Mesodermal cell (in vitro differentiated cells): ENCODE measurements around the gene RAB7B.

Experiments
- H3K27ac ChIP-seq: 2 replicates; pipeline ENCODE4 v1.7.0; 2013; ENCODE audit warnings: mild to moderate bottlenecking, low read depth, low read length, moderate library complexity; ENCODE audit not compliant: severe bottlenecking
- H3K36me3 ChIP-seq: 2 replicates; pipeline ENCODE4 v1.7.1; 2013; ENCODE audit warnings: mild to moderate bottlenecking, low read length, moderate library complexity; ENCODE audit not compliant: control insufficient read depth, insufficient read depth
- H3K4me1 ChIP-seq: one replicate; pipeline ENCODE4 v1.7.1; 2013; ENCODE audit warnings: mild to moderate bottlenecking, low read length; ENCODE audit not compliant: insufficient read depth, control insufficient read depth, poor library complexity, severe bottlenecking
- H3K4me3 ChIP-seq: 2 replicates; pipeline ENCODE4 v1.7.0; 2013; ENCODE audit warnings: low read length, control low read depth, mild to moderate bottlenecking; ENCODE audit not compliant: insufficient read depth, poor library complexity, severe bottlenecking; ENCODE audit errors: extremely low read depth
- H3K9me3 ChIP-seq: 2 replicates; pipeline ENCODE4 v1.7.1; 2013; ENCODE audit warnings: mild to moderate bottlenecking, low read length, moderate library complexity; ENCODE audit not compliant: control insufficient read depth
- WGBS, 2 experiments: methylation state at CpG; one replicate each; pipeline ENCODE4 v1.1.5; 2013; ENCODE audit warnings: missing lambda C conversion rate in 2 of 2; ENCODE audit not compliant: insufficient coverage in 2 of 2; 5-methylcytosine and 5-hydroxymethylcytosine counted together

RAB7B gene

GRCh38 chr1:205961991-205962820, 41.0 kb downstream of the RAB7B start:
- H3K36me3 ChIP-seq = no peaks in the 10 kb centered on the region

GRCh38 chr1:205961405-205961804, 41.8 kb downstream of the RAB7B start:
- Histone ChIP-seq H3K27ac (no peak overlapping the region), H3K9me3 (no peaks in the 10 kb centered on the region), H3K36me3 (no peaks in the 10 kb centered on the region), H3K4me3 (no peak overlapping the region), H3K4me1 (no peaks in the 10 kb centered on the region)
- 22% methylated on average over 2 of the region's 2 CpGs; no CpG with 5 or more reads in 1 of the 2 experiments for WGBS, 2 experiments

More at GRCh38 chr1:205961991-205962820, 41.0 kb downstream of the RAB7B start:
- Histone ChIP-seq H3K4me1 (no peaks in the 10 kb centered on the region), H3K4me3 (no peak overlapping the region), H3K27ac (no peak overlapping the region), H3K9me3 (no peaks in the 10 kb centered on the region)
- WGBS, 2 experiments = 93% methylated on average over 3 of the region's 9 CpGs

- no peaks in the 10 kb centered on the region for H3K36me3 ChIP-seq
- no peak overlapping the region for H3K4me3 ChIP-seq
- no peaks in the 10 kb centered on the region for H3K4me1 ChIP-seq
- H3K9me3 ChIP-seq = no peaks in the 10 kb centered on the region
- no peak overlapping the region for H3K27ac ChIP-seq
- 80 to 100% methylated on average over 3 of the region's 4 CpGs for WGBS, 2 experiments
Observed at GRCh38 chr1:205959789-205960188, 43.4 kb downstream of the RAB7B start.

GRCh38 chr1:205955499-205955898, 47.7 kb downstream of the RAB7B start:
- no peaks in the 10 kb centered on the region for H3K9me3 ChIP-seq
- H3K4me3 ChIP-seq = no peak overlapping the region
- H3K27ac ChIP-seq = no peak overlapping the region
- WGBS, 2 experiments = 100% methylated on average over 1 of the region's 1 CpG; no CpG with 5 or more reads in 1 of the 2 experiments
- H3K4me1 ChIP-seq = peaks cover 3% of the 10 kb centered on the region
- H3K36me3 ChIP-seq = no peaks in the 10 kb centered on the region

GRCh38 chr1:205954819-205955404, 48.3 kb downstream of the RAB7B start:
- Histone ChIP-seq H3K9me3 (no peaks in the 10 kb centered on the region), H3K4me1 (peaks cover 3% of the 10 kb centered on the region), H3K27ac (no peak overlapping the region), H3K4me3 (no peak overlapping the region), H3K36me3 (no peaks in the 10 kb centered on the region)
- 80 to 97% methylated on average over 7 to 8 of the region's 11 CpGs for WGBS, 2 experiments

- Histone ChIP-seq H3K27ac (no peak overlapping the region), H3K4me3 (no peak overlapping the region), H3K36me3 (no peaks in the 10 kb centered on the region), H3K9me3 (no peaks in the 10 kb centered on the region), H3K4me1 (peaks cover 3% of the 10 kb centered on the region)
- WGBS, 2 experiments = 88% methylated on average over 1 of the region's 1 CpG; no CpG with 5 or more reads in 1 of the 2 experiments
Observed at GRCh38 chr1:205951746-205952145, 51.4 kb downstream of the RAB7B start.

- WGBS, 2 experiments = 89 to 100% methylated on average over 3 to 4 of the region's 7 CpGs
- no peak overlapping the region for H3K4me3 ChIP-seq
- peaks cover 3% of the 10 kb centered on the region for H3K4me1 ChIP-seq
- H3K9me3 ChIP-seq = no peaks in the 10 kb centered on the region
- no peaks in the 10 kb centered on the region for H3K36me3 ChIP-seq
- no peak overlapping the region for H3K27ac ChIP-seq
Observed at GRCh38 chr1:205950826-205951549, 52.2 kb downstream of the RAB7B start.

- no peaks in the 10 kb centered on the region for H3K9me3 ChIP-seq
- H3K36me3 ChIP-seq = no peaks in the 10 kb centered on the region
- 91% methylated on average over 7 to 8 of the region's 8 CpGs for WGBS, 2 experiments
- H3K27ac ChIP-seq = no peak overlapping the region
- H3K4me1 ChIP-seq = peaks cover 3% of the 10 kb centered on the region
- no peak overlapping the region for H3K4me3 ChIP-seq
Observed at GRCh38 chr1:205950280-205950679, 52.9 kb downstream of the RAB7B start.

GRCh38 chr1:205949753-205950152, 53.4 kb downstream of the RAB7B start:
- no peaks in the 10 kb centered on the region for H3K36me3 ChIP-seq
- 56% methylated on average over 1 of the region's 1 CpG; no CpG with 5 or more reads in 1 of the 2 experiments for WGBS, 2 experiments
- no peaks in the 10 kb centered on the region for H3K9me3 ChIP-seq
- H3K27ac ChIP-seq = no peak overlapping the region
- H3K4me1 ChIP-seq = peaks cover 3% of the 10 kb centered on the region
- H3K4me3 ChIP-seq = no peak overlapping the region

- no peak overlapping the region for H3K4me3 ChIP-seq
- no peaks in the 10 kb centered on the region for H3K9me3 ChIP-seq
- H3K4me1 ChIP-seq = peaks cover 3% of the 10 kb centered on the region
- H3K27ac ChIP-seq = no peak overlapping the region
- no peaks in the 10 kb centered on the region for H3K36me3 ChIP-seq
- WGBS, 2 experiments = 91 to 93% methylated on average over 3 of the region's 3 CpGs
Observed at GRCh38 chr1:205948886-205949285, 54.3 kb downstream of the RAB7B start.
